22Rv1 (cell line): ENCODE data around the gene ZNF319.

Experiments used
- H3K27ac ChIP-seq: fragments of 450-650 bp; 2 replicates; pipeline ENCODE4 v1.5.1; 2017
- CTCF ChIP-seq: fragments of 450-650 bp; IDR thresholded peaks from 2 replicates; pipeline ENCODE4 v1.5.1; 2017; ENCODE audit warnings: mild to moderate bottlenecking
- ZFX ChIP-seq: fragments of 450-650 bp; IDR thresholded peaks from 2 replicates; pipeline ENCODE4 v1.6.1; 2017; ENCODE audit warnings: antibody characterized with exemption, borderline replicate concordance

ZNF319 gene

GRCh38 chr16:57999971-58000705 is at the start of gene ZNF319:
Gene ZNF319, minus strand, starts transcription at chr16:58000672. Its CDS starts 2,407 bp downstream, at chr16:57998265.
- H3K27ac ChIP-seq: peak within 1 kb of the TSS; percentile 80
- TF ChIP-seq ZFX (no peak), CTCF (no peak)

- no peak overlapping the region for H3K27ac ChIP-seq
- TF ChIP-seq ZFX: no peak
- no peak for TF ChIP-seq CTCF
Measured at GRCh38 chr16:58049232-58050185, 49.0 kb upstream of the ZNF319 start.

GRCh38 chr16:58048494-58049231 is 48.2 kb upstream of the ZNF319 start:
- H3K27ac ChIP-seq: no peak overlapping the region

GRCh38 chr16:58047557-58048348 is 47.3 kb upstream of the ZNF319 start:
- no peak overlapping the region for H3K27ac ChIP-seq
- no peak for TF ChIP-seq CTCF
- TF ChIP-seq ZFX: no peak

More at GRCh38 chr16:58048494-58049231, 48.2 kb upstream of the ZNF319 start:
- no peak for TF ChIP-seq CTCF

GRCh38 chr16:58046936-58047335 is 46.5 kb upstream of the ZNF319 start:
- TF ChIP-seq ZFX: no peak
- no peak for TF ChIP-seq CTCF
- H3K27ac ChIP-seq: no peak overlapping the region

GRCh38 chr16:58046054-58046881 is 45.8 kb upstream of the ZNF319 start:
- H3K27ac ChIP-seq: no peak overlapping the region
- TF ChIP-seq ZFX (no peak), CTCF (no peak)
